Pancreas (tissue), 10 donors: ENCODE measurements around the gene SHB. TPM values are rescaled to one million over a fixed set of nuclear protein-coding genes. Genes with fewer than 3 reads are reported as not detected.
A peak's percentile ranks its signal among the peaks of the same experiment; 100 is the strongest.

ENCODE experiments used
- ATAC-seq, 4 donors: fragments of 200-7000 bp; cut with Tn5 transposase; one replicate each; pipeline versions ENCODE4 v1.8.0 to v1.9.1; 2020; ENCODE audit warnings: mild to moderate bottlenecking in 4 of 4, moderate library complexity in 4 of 4
- DNase-seq, 6 donors: peaks; one replicate each; pipeline ENCODE4 v3.0.0-alpha.2; 2020
- FAIRE-seq: peaks from 2 replicates; lab custom pipeline; 2012; peaks lifted over from hg19 to GRCh38; lab: Jason Lieb, UNC
- H3K27ac ChIP-seq, 4 donors: fragments of 200-600 bp; sonication (generic); 1 replicate in 3 of 4; 2 replicates in 1 of 4; pipeline versions ENCODE4 v1.5.0 to v1.8.0; 2020
- H3K27me3 ChIP-seq, 4 donors: fragments of 200-600 bp; one replicate each; pipeline ENCODE4 v1.8.0; 2021
- H3K36me3 ChIP-seq, 3 donors: fragments of 200-600 bp; sonication (generic) in 1 of 3; one replicate each; pipeline versions ENCODE4 v1.5.0 to v1.8.0; 2020 to 2021
- H3K4me1 ChIP-seq, 3 donors: fragments of 200-600 bp; one replicate each; pipeline ENCODE4 v1.8.0; 2021
- H3K4me3 ChIP-seq, 4 donors: fragments of 200-600 bp; sonication (generic) in 2 of 4; one replicate each; pipeline versions ENCODE4 v1.5.0 to v1.8.0; 2020 to 2021
- H3K9me3 ChIP-seq, 4 donors: fragments of 200-600 bp; one replicate each; pipeline ENCODE4 v1.8.0; 2021
- WGBS, 2 donors: extraction: QIAGEN DNeasy Blood & Tissue Kit; methylation state at CpG; one replicate each; pipeline ENCODE4 v1.1.7; 2013; 5-methylcytosine and 5-hydroxymethylcytosine counted together
- intact Hi-C, 3 donors: fragments of 100-400 bp; cut with DNase I; formaldehyde crosslinking; loops; one replicate each; pipeline versions ENCODE4 v1.11.1 to v1.14.2; 2022
- polyA plus RNA-seq, 2 donors: library from polyadenylated mRNA; stranded (reverse); fragments of 200-250 nt; gene quantifications; one replicate each; pipeline ENCODE4 v1.2.3, GENCODE V29; 2013
- total RNA-seq, 6 donors: library from RNA; stranded (reverse); fragmentation: NEBNext Ultra II Directional in 4 of 6; extraction: Animal tissue kit (Norgen Biotek cat#: 25700) in 4 of 6; gene quantifications; one replicate each; pipeline versions ENCODE4 v1.2.1 to v1.2.4, GENCODE V29; 2021 to 2023
- TF ChIP-seq, protein P1 (sequence below), 4 donors: fragments of 200-600 bp; sonication (generic) in 3 of 4; IDR thresholded peaks; one replicate each; pipeline versions ENCODE4 v1.5.0 to v1.8.0; 2021; ENCODE audit warnings: antibody characterized with exemption in 4 of 4
- donor health status: healthy with polysubstance abuse.
- donor health status: DM: no; HTN: no; CAD: no; lungs with moderate emphysema.
- donor health status: DM: no; HTN: no; CAD: no.
- donor health status: control.
- donor health status: control.
- donor health status: Bipolar disorder and iron deficiency.
- donor health status: DM: yes; HTN: yes; CAD: no.
- donor health status: DM: no; HTN: no; CAD: no.
- donor health status: DM: no; HTN: no; CAD: no.
- donor health status: DM: yes; HTN: yes; CAD: no.

Gene SHB
- total and polyA plus RNA-seq, 8 donors = 11.5 to 24.2 (median 19.2) TPM

DNA sequence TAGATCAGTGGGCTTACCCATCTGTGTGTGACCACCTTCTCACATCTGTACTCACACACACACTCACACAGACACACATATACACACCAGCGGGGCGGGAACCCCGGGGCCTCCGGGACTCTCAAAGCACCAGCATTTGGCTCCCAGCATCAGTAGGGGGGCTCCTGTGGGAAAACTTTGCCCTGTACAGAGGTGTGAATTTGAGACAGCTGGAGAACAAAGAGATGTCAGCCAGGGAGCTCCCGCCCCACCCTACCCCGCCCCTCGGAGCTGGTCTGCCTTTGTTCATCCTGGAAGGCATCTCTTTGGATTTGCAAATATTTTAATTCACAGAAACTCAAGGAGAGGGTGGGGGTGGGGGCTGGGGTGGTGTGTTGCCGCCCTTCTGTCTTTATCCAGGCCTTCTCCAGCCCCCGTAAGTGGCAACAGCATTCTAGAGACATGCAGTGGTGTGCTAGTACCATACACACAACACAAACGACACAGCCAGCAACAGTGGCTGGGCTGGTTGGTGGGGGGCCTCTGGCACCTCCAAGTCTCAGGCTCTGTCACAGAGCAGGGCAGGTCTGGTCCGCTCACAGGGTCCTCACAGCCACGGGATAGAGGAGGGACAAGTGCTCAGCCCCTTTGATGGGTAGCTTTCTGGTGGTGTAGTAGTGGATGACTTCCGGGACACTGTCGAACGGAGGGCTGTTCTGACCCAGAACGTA lies 149.6 kb downstream of the SHB start:
- H3K27me3 ChIP-seq = no peaks in the 10 kb centered on the region
- H3K36me3 ChIP-seq = peaks cover 0 to 23% (median 5%) of the 10 kb centered on the region in 3 donors
- WGBS, 2 donors = 85 to 88% methylated on average over 16 of the region's 16 CpGs
- no peak for ATAC-seq
- FAIRE-seq = no peak
- DNase-seq = no peak
- intact Hi-C loops = loop anchor here in 2 of 3 donors (5.0 to 10.0 kb wide), 4 partner anchors 55 to 445 kb away; partner anchors contain the start of gene SHB (in 2 of the 2)
- no peak overlapping the region for H3K4me3 ChIP-seq
- no peak overlapping the region for H3K27ac ChIP-seq
- TF ChIP-seq, protein P1, sequence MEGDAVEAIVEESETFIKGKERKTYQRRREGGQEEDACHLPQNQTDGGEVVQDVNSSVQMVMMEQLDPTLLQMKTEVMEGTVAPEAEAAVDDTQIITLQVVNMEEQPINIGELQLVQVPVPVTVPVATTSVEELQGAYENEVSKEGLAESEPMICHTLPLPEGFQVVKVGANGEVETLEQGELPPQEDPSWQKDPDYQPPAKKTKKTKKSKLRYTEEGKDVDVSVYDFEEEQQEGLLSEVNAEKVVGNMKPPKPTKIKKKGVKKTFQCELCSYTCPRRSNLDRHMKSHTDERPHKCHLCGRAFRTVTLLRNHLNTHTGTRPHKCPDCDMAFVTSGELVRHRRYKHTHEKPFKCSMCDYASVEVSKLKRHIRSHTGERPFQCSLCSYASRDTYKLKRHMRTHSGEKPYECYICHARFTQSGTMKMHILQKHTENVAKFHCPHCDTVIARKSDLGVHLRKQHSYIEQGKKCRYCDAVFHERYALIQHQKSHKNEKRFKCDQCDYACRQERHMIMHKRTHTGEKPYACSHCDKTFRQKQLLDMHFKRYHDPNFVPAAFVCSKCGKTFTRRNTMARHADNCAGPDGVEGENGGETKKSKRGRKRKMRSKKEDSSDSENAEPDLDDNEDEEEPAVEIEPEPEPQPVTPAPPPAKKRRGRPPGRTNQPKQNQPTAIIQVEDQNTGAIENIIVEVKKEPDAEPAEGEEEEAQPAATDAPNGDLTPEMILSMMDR (IDR thresholded peaks at IDR 0.05) = no peak
- H3K9me3 ChIP-seq = no peaks in the 10 kb centered on the region
- H3K4me1 ChIP-seq = peaks cover 8 to 12% (median 12%) of the 10 kb centered on the region in 3 donors

DNA sequence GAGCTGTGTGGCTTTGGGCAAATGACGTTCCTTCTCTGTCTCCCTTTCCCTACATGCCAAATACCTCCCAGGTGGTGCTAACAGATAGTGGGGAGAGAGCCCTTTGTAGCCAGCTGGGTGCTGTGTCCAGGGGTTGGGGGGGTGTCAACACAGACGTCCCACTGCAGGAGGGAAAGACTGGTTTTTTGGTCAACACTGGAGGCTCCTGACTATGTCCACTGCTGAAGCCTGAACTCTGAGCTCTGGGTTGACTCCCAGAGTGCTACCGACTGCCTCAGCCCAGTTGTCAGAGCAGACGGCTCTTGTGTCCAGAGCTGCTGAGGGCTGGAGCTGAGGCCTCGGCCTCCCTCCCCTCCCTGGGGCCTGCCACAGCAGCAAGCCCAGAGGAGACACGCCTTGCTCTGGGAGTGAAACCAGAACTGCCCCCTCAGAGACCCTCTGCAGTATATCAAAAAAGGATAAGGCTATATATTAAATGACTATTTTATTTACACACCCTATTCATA lies 150.3 kb downstream of the SHB start:
- no peaks in the 10 kb centered on the region for H3K27me3 ChIP-seq
- H3K27ac ChIP-seq = no peak overlapping the region
- 71 to 77% methylated on average over 6 of the region's 6 CpGs for WGBS, 2 donors
- peaks cover 8 to 12% (median 12%) of the 10 kb centered on the region in 3 donors for H3K4me1 ChIP-seq
- ATAC-seq (no peak), DNase-seq (no peak), FAIRE-seq (no peak)
- no peak overlapping the region for H3K4me3 ChIP-seq
- no peaks in the 10 kb centered on the region for H3K9me3 ChIP-seq
- intact Hi-C loops = loop anchor here in 2 of 3 donors (5.0 to 10.0 kb wide), 4 partner anchors 56 to 446 kb away; partner anchors contain the start of gene SHB (in 2 of the 2)
- H3K36me3 ChIP-seq = peaks cover 0 to 23% (median 5%) of the 10 kb centered on the region in 3 donors
- TF ChIP-seq, protein P1 (IDR thresholded peaks at IDR 0.05) = no peak

DNA sequence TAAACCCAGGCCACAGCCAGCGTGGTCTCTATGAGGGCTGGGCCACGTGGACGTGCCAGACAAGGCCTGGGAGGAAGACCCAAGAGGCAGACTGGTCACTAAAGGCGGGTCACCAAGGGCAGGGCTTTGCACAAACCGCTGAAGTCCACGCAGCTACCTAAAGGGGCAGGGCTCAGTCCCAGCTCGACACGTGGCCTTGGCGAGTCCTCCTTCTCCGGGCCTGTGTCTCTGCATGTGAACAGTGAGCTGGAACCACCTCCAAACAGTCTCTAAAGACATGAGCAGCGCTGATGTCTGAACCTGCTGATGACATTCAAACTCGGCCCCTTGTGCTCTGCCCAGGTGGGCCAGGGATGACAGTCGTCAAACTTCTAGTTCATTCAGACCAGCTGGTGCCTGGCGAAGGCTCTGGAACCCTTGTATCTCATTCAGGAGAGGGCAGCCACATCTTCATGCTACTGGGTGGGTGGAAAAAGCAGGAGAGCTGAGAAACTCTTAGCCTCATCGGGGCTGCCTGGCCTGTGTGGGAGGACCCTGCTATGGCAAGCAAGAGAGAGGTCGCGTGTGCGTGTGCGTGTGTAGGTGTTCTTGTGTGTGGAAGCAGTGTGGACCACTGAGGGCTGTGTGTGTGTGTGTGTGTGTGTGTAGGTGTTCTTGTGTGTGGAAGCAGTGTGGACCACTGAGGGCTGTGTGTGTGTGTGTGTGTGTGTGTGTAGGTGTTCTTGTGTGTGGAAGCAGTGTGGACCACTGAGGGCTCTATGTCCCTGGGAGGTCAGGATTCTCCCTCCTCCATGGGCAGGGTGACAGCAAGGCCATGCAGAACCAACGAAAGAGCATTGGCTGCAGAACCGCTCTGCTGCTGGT lies 151.0 kb downstream of the SHB start:
- H3K27ac ChIP-seq = peak overlapping the region in 3 of 4 donors; percentile 22 to 50 (median 39)
- TF ChIP-seq, protein P1 (IDR thresholded peaks at IDR 0.05) = no peak
- ATAC-seq (no peak), DNase-seq (no peak), FAIRE-seq (no peak)
- H3K4me3 ChIP-seq = no peak overlapping the region
- H3K4me1 ChIP-seq = peaks cover 8 to 12% (median 10%) of the 10 kb centered on the region in 3 donors
- no peaks in the 10 kb centered on the region for H3K9me3 ChIP-seq
- H3K27me3 ChIP-seq = no peaks in the 10 kb centered on the region
- peaks cover 0 to 23% (median 5%) of the 10 kb centered on the region in 3 donors for H3K36me3 ChIP-seq
- 84 to 85% methylated on average over 21 of the region's 21 CpGs for WGBS, 2 donors
- intact Hi-C loops = loop anchor here in 2 of 3 donors (5.0 to 10.0 kb wide), 4 partner anchors 57 to 447 kb away; partner anchors contain the start of gene SHB (in 2 of the 2)

DNA sequence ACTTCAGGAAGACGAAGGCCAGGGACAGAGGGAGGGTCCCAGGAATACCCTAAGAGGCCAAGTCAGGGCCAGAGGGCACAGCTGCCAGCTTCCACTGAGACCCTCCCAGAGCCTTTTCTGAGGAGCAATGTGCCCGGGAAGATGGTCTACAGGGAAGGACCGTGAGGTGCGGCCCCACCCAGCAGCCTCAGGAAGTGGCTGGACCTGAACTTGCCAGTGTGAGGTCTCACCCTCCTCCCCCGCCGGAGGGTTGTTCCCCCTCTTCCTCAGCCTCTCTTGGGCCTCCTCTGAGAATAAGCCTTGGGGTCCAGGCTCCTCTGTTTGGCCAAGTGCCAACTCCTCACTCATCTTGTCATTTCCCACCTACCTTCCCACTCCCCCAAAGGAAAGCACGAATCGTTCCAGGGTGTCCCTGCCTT lies 151.7 kb downstream of the SHB start:
- no peaks in the 10 kb centered on the region for H3K9me3 ChIP-seq
- H3K4me3 ChIP-seq = no peak overlapping the region
- WGBS, 2 donors = 73 to 77% methylated on average over 8 of the region's 8 CpGs
- peaks cover 0 to 23% (median 5%) of the 10 kb centered on the region in 3 donors for H3K36me3 ChIP-seq
- TF ChIP-seq, protein P1 (IDR thresholded peaks at IDR 0.05) = no peak
- peaks cover 2 to 5% (median 3%) of the 10 kb centered on the region in 3 donors for H3K4me1 ChIP-seq
- H3K27ac ChIP-seq = peak overlapping the region in 3 of 4 donors; percentile 22 to 50 (median 39)
- intact Hi-C loops = loop anchor here in 2 of 3 donors (5.0 to 10.0 kb wide), 4 partner anchors 57 to 447 kb away; partner anchors contain the start of gene SHB (in 2 of the 2)
- DNase-seq = no peak
- no peaks in the 10 kb centered on the region for H3K27me3 ChIP-seq
- no peak for FAIRE-seq
- no peak for ATAC-seq
